22Rv1 (cell line): ENCODE measurements around the gene GSTA4.

ENCODE experiments used
- H3K27ac ChIP-seq: fragments of 450-650 bp; 2 replicates; pipeline ENCODE4 v1.5.1; 2017
- CTCF ChIP-seq: fragments of 450-650 bp; IDR thresholded peaks from 2 replicates; pipeline ENCODE4 v1.5.1; 2017; ENCODE audit warnings: mild to moderate bottlenecking
- ZFX ChIP-seq: fragments of 450-650 bp; IDR thresholded peaks from 2 replicates; pipeline ENCODE4 v1.6.1; 2017; ENCODE audit warnings: antibody characterized with exemption, borderline replicate concordance

Gene GSTA4

GRCh38 chr6:52985228-52985627 is 9.9 kb downstream of the GSTA4 start:
- TF ChIP-seq CTCF (no peak), ZFX (no peak)
- no peak overlapping the region for H3K27ac ChIP-seq

DNA sequence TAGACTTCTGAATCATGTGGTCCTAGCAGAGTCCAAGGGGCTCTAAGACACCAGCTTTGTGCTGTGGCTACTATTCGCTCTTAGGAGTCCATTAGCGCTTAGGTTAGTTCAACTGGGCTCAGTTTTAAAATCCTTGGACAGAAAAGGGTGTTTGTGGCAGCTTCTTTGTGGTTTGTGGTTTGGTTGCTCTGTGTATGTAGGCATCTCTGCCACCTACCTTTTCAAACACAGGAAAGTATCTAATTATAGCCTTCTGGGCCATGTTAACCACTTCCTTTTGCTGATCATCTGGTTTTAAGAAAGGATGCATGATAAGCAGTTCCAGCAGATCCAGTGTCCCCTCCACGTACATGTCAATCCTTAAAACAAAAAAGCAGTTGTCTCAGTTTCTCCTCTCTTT is 10.8 kb downstream of the GSTA4 start:
- TF ChIP-seq CTCF (no peak), ZFX (no peak)
- no peak overlapping the region for H3K27ac ChIP-seq

DNA sequence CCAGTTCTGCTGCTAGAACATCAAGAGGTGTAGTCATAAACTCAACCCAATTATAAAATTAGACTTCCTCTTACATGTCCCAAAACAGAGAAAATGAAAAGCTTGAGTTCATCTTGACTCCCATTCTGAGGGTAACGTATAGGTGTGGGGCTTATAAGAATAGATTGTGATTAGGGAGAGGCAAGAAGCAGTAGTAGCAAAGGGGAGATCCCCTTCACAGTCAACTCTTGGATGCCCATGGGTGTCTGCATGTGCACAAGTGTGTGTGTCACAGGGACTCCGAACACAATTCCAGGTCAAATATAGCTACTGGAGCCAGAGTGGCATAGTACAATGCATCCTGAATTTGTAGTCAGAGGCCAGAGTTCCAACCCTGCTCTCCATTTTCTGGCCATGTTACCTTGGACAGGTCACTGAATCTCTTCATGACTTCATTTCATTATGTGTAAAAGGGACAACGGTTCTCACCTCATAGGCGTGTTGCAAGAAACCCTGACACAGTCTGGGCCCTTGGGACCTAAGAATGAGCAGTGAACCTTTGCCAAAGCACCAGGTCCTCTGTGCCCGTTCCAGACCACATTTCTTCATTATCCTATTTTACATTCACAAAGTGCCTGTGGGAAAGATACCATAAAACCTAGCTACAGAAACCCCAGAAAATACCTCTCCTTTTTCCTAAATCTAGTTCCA is 11.8 kb downstream of the GSTA4 start:
- TF ChIP-seq ZFX, result no peak
- TF ChIP-seq CTCF, result no peak

GRCh38 chr6:52982680-52983079 is 12.4 kb downstream of the GSTA4 start:
- no peak overlapping the region for H3K27ac ChIP-seq
- TF ChIP-seq ZFX, result no peak
- TF ChIP-seq CTCF, result no peak

More for the DNA sequence above, 11.8 kb downstream of the GSTA4 start:
- H3K27ac ChIP-seq, result no peak overlapping the region

DNA sequence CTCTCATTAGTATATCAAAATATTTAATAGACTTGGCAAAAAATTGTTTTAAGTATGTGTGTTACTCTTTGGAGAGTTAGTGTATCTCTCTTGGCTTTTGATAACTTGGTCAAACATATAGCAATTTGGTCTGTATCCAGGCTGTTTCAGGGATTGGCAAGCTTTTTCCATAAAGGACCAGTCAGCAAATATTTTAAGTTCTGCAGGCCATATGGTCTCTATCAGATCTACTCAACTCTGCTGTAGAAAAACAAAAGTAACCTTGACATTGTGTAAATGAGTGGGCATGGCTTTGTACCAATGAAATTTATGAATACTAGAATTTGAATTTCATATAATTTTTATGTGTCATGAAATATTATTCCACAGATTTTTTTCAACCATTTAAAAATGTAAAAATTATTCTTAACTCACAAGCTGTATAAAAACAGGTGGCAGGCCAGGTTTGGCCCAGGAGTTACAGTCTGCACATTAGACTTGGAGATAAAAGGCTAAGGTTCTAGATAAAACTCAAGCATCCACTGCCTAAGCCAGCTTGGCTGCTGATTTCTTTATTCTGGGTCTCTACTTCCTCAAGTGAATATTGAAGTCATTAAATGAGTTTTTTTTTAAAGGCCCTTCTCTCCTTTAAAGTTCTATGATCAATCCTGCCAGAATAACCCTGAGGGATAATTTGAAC is 13.7 kb downstream of the GSTA4 start:
- H3K27ac ChIP-seq, result no peak overlapping the region
- no peak for TF ChIP-seq CTCF
- no peak for TF ChIP-seq ZFX

- no peak overlapping the region for H3K27ac ChIP-seq
- TF ChIP-seq ZFX, result no peak
- no peak for TF ChIP-seq CTCF
These were observed 18.5 kb downstream of the GSTA4 start for GRCh38 chr6:52976591-52977035.

- H3K27ac ChIP-seq, result no peak overlapping the region
- TF ChIP-seq CTCF (no peak), ZFX (no peak)
These were observed 18.9 kb downstream of the GSTA4 start for GRCh38 chr6:52976149-52976548.
